ENCODE measurements around the gene THRSP. TPM values are rescaled to one million over a fixed set of nuclear protein-coding genes. Genes with fewer than 3 reads are reported as not detected.
"Not testable (repeated sequence)": the region's sequence is repeated elsewhere in the genome, so short reads cannot be mapped to it uniquely, and the experiment has no call there.

THRSP gene
- total RNA-seq, 1 donor from 2014 or later = not detected

DNA sequence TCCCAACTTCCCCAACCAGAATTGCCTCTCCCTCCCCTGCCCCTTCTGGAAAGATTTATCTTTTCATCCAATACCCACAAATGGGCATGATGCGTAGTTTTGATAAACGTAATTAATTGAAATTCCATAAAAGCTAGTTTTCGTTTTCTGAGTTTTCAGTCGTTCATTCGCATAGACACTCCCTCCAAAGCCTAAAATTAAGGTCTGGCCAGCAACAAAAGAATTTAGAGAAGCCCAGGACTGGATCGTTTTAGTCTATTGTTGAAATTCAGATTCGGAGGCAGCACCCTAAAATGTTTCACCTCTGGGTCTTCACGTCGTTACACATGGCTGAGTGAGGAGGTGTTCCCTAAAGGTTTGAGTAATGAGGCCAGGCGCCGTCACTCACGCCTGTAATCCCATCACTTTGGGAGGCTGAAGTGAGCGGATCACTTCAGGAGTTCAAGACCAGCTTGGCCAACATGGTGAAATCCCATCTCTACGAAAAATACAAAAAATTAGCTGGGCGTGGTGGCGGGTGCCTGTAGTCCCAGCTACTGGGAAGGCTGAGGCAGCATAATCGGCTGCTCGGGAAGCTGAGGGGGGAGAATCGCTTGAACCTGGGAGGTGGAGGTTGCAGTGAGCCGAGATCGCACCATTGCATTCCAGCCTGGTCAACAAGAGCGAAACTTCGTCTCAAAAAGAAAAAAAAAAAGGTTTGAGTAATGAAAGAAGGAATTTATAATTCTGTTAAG, 16.6 kb downstream of the THRSP start:
- Mint-ChIP-seq H3K4me1 (ENCODE audit: unreplicated experiment) (peaks cover 24% of the 10 kb centered on the region), H3K27ac (ENCODE audit: unreplicated experiment) (peak overlapping the region; percentile 98), H3K36me3 (ENCODE audit: unreplicated experiment) (no peaks in the 10 kb centered on the region), H3K9me3 (ENCODE audit: unreplicated experiment) (no peaks in the 10 kb centered on the region), H3K4me3 (ENCODE audit: unreplicated experiment) (peak overlapping the region; percentile 90), H3K27me3 (ENCODE audit: unreplicated experiment) (no peaks in the 10 kb centered on the region)
- no peak for DNase-seq (ENCODE audit: extremely low spot score, unreplicated experiment)
- TF ChIP-seq, protein P1, sequence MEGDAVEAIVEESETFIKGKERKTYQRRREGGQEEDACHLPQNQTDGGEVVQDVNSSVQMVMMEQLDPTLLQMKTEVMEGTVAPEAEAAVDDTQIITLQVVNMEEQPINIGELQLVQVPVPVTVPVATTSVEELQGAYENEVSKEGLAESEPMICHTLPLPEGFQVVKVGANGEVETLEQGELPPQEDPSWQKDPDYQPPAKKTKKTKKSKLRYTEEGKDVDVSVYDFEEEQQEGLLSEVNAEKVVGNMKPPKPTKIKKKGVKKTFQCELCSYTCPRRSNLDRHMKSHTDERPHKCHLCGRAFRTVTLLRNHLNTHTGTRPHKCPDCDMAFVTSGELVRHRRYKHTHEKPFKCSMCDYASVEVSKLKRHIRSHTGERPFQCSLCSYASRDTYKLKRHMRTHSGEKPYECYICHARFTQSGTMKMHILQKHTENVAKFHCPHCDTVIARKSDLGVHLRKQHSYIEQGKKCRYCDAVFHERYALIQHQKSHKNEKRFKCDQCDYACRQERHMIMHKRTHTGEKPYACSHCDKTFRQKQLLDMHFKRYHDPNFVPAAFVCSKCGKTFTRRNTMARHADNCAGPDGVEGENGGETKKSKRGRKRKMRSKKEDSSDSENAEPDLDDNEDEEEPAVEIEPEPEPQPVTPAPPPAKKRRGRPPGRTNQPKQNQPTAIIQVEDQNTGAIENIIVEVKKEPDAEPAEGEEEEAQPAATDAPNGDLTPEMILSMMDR (IDR thresholded peaks at IDR 0.05) = no peak

DNA sequence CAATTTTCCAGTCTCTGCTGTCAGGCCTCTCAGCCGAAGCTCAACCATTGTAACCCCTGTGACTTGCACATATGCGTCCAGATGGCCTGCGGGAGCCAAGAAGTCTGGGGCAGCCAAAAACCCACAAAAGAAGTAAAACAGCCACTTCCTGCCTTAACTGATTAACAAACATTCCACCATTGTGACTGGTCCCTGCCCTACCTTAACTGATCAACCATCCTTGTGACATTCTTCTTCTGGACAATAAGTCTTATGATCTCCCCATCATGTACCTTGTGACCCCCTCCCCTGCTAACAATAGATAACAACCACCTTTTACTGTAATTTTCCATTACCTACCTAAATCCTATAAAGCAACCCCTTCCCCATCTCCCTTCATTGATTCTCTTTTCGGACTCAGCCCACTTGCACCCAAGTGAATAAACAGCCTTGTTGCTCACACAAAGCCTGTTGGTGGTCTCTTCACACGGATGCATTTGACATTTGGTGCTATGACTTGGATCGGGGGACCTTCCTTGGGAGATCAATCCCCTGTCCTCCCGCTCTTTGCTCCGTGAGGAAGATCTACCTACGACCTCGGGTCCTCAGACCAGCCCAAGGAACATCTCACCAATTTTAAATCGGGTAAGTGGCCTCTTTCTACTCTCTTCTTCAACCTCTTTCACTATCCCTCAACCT, 17.3 kb downstream of the THRSP start:
- H3K36me3 Mint-ChIP-seq (ENCODE audit: unreplicated experiment) = no peaks in the 10 kb centered on the region
- H3K4me1 Mint-ChIP-seq (ENCODE audit: unreplicated experiment) = peaks cover 24% of the 10 kb centered on the region
- DNase-seq (ENCODE audit: extremely low spot score, unreplicated experiment) = no peak
- TF ChIP-seq, protein P1 (IDR thresholded peaks at IDR 0.05) = no peak
- H3K27me3 Mint-ChIP-seq (ENCODE audit: unreplicated experiment) = no peaks in the 10 kb centered on the region
- no peaks in the 10 kb centered on the region for H3K9me3 Mint-ChIP-seq (ENCODE audit: unreplicated experiment)
- no peak overlapping the region for H3K27ac Mint-ChIP-seq (ENCODE audit: unreplicated experiment)
- no peak overlapping the region for H3K4me3 Mint-ChIP-seq (ENCODE audit: unreplicated experiment)

DNA sequence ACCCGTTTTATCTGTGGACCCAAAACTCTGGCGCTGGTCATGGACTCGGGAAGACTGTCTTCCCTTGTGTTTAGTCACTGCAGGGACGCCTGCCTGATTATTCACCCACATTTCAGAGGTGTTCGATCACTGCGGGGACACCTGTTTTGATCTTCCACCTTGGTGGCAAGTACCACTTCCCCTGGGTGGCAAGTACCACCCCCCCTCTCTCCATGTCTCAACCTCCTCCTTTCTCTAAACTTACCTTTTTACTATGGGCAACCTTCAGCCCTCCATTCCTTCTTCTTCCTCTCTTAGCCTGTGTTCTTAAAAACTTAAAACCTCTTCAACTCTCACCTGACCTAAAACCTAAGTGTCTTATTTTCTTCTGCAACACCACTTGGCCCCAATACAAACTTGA, 17.9 kb downstream of the THRSP start:
- Mint-ChIP-seq H3K27ac (ENCODE audit: unreplicated experiment) (no peak overlapping the region), H3K4me1 (ENCODE audit: unreplicated experiment) (peaks cover 23% of the 10 kb centered on the region), H3K9me3 (ENCODE audit: unreplicated experiment) (no peaks in the 10 kb centered on the region), H3K4me3 (ENCODE audit: unreplicated experiment) (no peak overlapping the region), H3K27me3 (ENCODE audit: unreplicated experiment) (no peaks in the 10 kb centered on the region), H3K36me3 (ENCODE audit: unreplicated experiment) (no peaks in the 10 kb centered on the region)
- TF ChIP-seq, protein P1 (IDR thresholded peaks at IDR 0.05) = no peak
- DNase-seq (ENCODE audit: extremely low spot score, unreplicated experiment) = no peak

DNA sequence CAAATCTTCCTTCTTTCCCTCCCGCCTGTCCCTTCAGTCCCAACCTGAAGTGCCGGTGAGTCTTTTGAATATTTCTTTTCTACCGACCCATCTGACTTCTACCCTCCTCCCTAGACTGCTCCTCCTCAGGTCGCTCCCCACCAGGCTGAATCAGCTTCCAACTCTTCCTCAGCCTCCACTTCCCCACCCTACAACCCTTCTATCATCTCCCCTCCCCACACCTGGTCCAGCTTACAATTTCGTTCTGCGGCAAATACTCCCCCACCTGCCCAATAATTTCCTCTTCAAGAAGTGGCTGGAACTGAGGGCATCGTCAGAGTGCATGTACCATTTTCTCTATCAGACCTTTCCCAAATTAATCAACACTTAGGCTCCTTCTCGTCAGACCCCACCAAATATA, 18.5 kb downstream of the THRSP start:
- Mint-ChIP-seq H3K36me3 (ENCODE audit: unreplicated experiment) (no peaks in the 10 kb centered on the region), H3K27ac (ENCODE audit: unreplicated experiment) (no peak overlapping the region), H3K27me3 (ENCODE audit: unreplicated experiment) (no peaks in the 10 kb centered on the region), H3K9me3 (ENCODE audit: unreplicated experiment) (no peaks in the 10 kb centered on the region), H3K4me1 (ENCODE audit: unreplicated experiment) (peaks cover 20% of the 10 kb centered on the region), H3K4me3 (ENCODE audit: unreplicated experiment) (no peak overlapping the region)
- TF ChIP-seq, protein P1 (IDR thresholded peaks at IDR 0.05) = no peak
- no peak for DNase-seq (ENCODE audit: extremely low spot score, unreplicated experiment)

DNA sequence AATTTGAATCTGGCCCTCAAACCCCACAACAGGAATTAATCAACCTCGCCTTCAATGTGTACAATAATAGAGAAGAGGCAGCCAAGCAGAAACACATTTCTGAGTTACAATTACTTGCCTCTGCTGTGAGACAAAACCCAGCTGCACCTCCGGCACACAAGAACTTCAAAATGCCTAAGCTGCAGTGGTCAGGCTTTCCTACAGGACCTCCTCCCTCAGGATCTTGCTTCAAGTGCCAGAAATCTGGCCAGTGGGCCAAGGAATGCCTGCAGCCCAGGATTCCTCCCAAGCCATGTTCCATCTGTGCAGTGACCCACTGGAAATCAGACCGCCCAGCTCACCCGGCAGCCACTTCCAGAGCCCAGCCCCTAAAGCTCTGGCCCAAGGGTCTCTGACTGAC, 19.4 kb downstream of the THRSP start:
- Mint-ChIP-seq H3K27ac (ENCODE audit: unreplicated experiment) (no peak overlapping the region), H3K4me3 (ENCODE audit: unreplicated experiment) (no peak overlapping the region), H3K9me3 (ENCODE audit: unreplicated experiment) (no peaks in the 10 kb centered on the region), H3K4me1 (ENCODE audit: unreplicated experiment) (peaks cover 12% of the 10 kb centered on the region), H3K36me3 (ENCODE audit: unreplicated experiment) (no peaks in the 10 kb centered on the region), H3K27me3 (ENCODE audit: unreplicated experiment) (no peaks in the 10 kb centered on the region)
- DNase-seq (ENCODE audit: extremely low spot score, unreplicated experiment) = no peak
- TF ChIP-seq, protein P1 (IDR thresholded peaks at IDR 0.05) = no peak

DNA sequence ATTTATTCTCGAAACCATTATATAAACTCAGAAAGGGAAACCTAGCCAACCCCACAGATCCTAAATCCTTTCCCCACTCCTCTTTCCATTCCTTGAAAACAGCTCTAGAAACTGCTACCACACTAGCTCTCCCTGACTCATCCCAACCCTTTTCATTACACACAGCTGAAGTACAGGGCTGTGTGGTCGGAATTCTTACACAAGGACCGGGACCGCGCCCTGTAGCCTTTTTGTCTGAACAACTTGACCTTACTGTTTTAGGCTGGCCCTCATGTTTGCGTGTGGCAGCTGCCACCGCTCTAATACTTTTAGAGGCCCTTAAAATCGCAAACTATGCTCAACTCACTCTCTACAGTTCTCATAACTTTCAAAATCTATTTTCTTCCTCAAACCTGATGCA, 20.8 kb downstream of the THRSP start:
- H3K4me3 Mint-ChIP-seq (ENCODE audit: unreplicated experiment); H3K27ac Mint-ChIP-seq (ENCODE audit: unreplicated experiment); H3K36me3 Mint-ChIP-seq (ENCODE audit: unreplicated experiment); DNase-seq (ENCODE audit: extremely low spot score, unreplicated experiment); H3K4me1 Mint-ChIP-seq (ENCODE audit: unreplicated experiment); H3K9me3 Mint-ChIP-seq (ENCODE audit: unreplicated experiment); H3K27me3 Mint-ChIP-seq (ENCODE audit: unreplicated experiment): not testable (repeated sequence)

Data from osteocyte (in vitro differentiated cells).